ENCODE data around the gene ZDHHC8.

DNA sequence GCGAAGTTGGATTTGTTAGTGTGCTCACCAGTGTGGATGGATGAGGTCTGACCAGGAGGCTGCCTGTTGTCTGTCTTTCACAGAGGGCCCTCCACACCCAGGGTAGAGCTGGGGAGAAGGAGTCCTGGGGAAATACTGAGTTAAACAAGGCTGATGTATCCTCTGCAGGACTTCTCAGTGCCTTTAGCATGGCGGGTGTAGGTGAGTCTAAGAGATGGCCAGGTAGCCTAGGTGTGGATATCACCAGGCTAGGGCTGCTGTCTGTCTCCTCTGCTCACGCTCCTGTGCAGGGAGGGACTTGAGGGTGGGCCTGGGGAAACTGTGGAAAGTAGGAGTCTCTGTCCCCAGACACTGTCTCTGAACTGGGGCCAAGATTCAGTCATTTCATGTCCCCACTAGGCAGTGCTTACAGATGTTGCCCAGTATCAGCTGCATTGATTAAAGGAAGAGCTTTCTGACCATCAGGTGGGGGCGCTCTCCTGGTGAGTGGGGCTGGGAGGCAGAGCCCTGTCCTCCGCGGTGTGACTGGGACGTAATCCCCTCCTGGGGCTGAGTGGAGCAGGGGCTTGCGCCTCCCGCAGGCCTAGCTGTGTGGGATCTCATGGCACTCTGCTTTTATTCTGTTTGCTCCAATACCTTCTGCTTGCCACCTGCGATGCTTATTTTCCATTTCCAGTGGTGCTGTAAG lies 54.7 kb downstream of the ZDHHC8 start:
- TF ChIP-seq CTCF (IDR thresholded peaks at IDR 0.05) (no peak), POLR2A (IDR thresholded peaks at IDR 0.05) (no peak), POLR2AphosphoS5 (IDR thresholded peaks at IDR 0.05) (no peak), EP300 (IDR thresholded peaks at IDR 0.05; ENCODE audit: low read depth) (no peak)
